AG09309 (cell line): ENCODE data around the gene BEX5.
"Not testable (repeated sequence)": the region's sequence is repeated elsewhere in the genome, so short reads cannot be mapped to it uniquely, and the experiment has no call there.

Source experiments
- DNase-seq: peaks from one replicate; pipeline ENCODE4 v3.0.0-alpha.2; 2010; ENCODE audit warnings: low read depth
- H3K4me3 ChIP-seq: 2 replicates; pipeline ENCODE4 v1.5.1; 2011; ENCODE audit warnings: mild to moderate bottlenecking, low read depth, low read length, moderate library complexity; ENCODE audit not compliant: control insufficient read depth
- CTCF ChIP-seq: IDR thresholded peaks from 2 replicates; pipeline ENCODE4 v1.5.1; 2011; ENCODE audit warnings: mild to moderate bottlenecking, low read depth, low read length, inconsistent platforms; ENCODE audit not compliant: insufficient read depth, control insufficient read depth; ENCODE audit errors: missing control alignments

The BEX5 gene

DNA sequence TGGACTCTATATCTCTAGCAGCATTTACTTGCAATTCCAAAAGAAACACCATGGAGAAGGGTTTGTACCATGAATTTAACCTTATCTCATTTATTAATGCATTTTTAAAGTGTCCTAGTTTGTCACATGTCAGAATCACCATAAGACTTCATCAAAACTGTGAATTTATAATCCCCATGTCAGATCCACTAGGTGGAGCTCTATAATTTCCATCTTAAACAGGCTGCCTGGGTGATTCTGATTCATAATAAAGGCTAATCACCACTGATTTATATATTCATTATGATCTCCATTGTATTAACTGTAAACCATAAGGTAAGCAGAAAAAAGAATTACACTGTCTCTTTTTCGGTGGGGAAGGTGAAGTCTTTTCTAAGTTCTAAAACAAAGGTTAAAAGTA lies 26.3 kb downstream of the BEX5 start:
- no peak for DNase-seq
- TF ChIP-seq CTCF, result peak; percentile 47

GRCh38 chrX:102126863-102127262 lies 28.9 kb downstream of the BEX5 start:
- H3K4me3 ChIP-seq, result no peak overlapping the region
- DNase-seq, result no peak
- no peak for TF ChIP-seq CTCF

More for the DNA sequence above, 26.3 kb downstream of the BEX5 start:
- no peak overlapping the region for H3K4me3 ChIP-seq

DNA sequence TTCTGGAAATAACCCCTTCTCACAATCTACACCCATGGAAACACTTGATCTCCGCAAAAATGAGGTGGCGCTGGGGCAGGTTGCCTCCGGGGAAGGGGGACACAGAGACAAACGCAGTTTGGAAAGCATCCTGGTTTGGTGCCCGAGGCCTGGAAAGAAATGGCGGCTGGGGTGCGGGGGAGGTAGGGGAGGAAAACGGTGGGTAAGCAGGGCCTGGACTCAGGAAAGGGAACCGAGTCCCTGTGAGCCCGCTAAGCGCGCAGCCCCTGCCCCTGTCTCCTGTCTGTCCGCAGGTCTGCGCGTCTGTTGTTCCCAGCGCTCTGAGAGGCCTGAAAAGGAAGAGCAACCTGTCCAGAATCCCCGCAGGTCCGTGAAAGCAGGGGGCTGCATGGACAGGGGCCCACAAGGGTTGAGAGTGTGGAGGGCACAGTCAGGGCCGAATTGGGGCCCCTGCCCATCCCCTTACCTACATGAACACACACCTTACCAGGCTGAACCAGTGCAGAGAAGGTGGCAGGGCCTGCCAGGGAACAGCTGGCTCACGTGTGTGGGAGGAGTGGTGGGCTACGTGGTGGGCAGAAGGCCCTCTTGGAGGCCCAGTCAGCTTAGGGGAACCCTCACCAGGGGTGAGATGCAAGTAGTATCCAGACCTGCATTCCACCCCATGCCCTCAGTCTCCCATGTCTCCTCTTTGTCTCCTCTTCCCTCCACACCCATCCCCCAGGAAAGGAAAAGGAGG lies 29.5 kb downstream of the BEX5 start:
- DNase-seq, H3K4me3 ChIP-seq: not testable (repeated sequence)

GRCh38 chrX:102125436-102125835 lies 30.3 kb downstream of the BEX5 start, which contains the start of gene TCEAL2:
Gene TCEAL2, plus strand, starts transcription at chrX:102125679. Its CDS starts 1,152 bp downstream, at chrX:102126831.
- not testable (repeated sequence) for DNase-seq, H3K4me3 ChIP-seq

DNA sequence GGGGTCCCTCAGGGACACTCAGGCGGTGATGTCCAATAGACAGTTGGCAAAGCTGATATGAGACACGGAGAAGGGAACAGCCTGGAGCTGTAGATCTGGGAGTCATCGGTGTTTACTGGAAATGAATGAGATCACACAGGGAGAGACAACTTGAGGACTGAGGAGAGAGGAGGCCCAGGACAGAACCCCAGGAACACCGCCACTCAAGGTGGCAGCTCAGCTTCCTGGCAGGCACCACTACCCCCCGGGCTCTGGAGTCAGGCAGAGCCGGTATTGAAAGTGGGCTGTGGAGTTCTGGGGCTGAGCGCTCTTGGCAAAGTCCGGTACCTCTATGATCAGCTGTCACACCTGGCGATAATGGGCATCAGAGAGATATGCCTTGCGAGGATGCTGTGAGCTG lies 30.8 kb downstream of the BEX5 start:
- not testable (repeated sequence) for DNase-seq, H3K4me3 ChIP-seq

GRCh38 chrX:102115748-102116147 lies 40.0 kb downstream of the BEX5 start:
- no peak for DNase-seq
- no peak for TF ChIP-seq CTCF
- no peak overlapping the region for H3K4me3 ChIP-seq

GRCh38 chrX:102113367-102113766 lies 42.4 kb downstream of the BEX5 start:
- no peak overlapping the region for H3K4me3 ChIP-seq
- no peak for TF ChIP-seq CTCF
- no peak for DNase-seq
